Breast epithelium (tissue), 3 donors: Measurements from ENCODE around the gene WRNIP1.

Source experiments
- POLR2A ChIP-seq: fragments of 450-650 bp; IDR thresholded peaks from one replicate; pipeline ENCODE4 v1.6.1; 2016; ENCODE audit warnings: antibody characterized with exemption, mild to moderate bottlenecking, moderate library complexity
- POLR2AphosphoS5 ChIP-seq, 3 donors: sonication (generic); formaldehyde crosslinking; IDR thresholded peaks; one replicate each; pipeline ENCODE4 v1.6.1; 2017; ENCODE audit warnings: antibody characterized with exemption in 3 of 3
- TF ChIP-seq, protein P1 (sequence below), 3 donors: fragments of 450-650 bp; IDR thresholded peaks; one replicate each; pipeline ENCODE4 v1.5.1; 2016 to 2017; ENCODE audit warnings: antibody characterized with exemption in 3 of 3, mild to moderate bottlenecking in 3 of 3, moderate library complexity in 3 of 3

DNA sequence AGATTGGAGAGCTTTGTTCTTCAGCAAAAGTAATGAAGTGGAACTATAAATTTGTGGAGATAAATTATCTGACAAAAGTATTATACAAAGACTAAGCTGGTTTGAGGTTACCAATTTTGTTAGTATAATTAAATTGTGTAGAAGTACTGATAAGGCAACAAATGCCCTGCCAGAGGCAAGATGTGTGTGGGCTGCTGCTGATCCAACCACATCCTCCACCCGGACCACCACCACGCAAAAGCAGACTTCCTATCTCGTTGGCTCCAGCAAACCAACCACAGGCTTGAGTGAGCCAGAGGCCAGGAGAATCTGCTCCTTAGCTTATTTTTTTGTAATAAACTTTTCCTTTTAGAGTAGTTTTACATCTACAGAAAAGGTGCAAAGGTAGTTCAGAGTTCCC, 13.3 kb upstream of the WRNIP1 start:
- TF ChIP-seq POLR2A (no peak), POLR2AphosphoS5 (IDR thresholded peaks at IDR 0.05) (no peak)
- TF ChIP-seq, protein P1, sequence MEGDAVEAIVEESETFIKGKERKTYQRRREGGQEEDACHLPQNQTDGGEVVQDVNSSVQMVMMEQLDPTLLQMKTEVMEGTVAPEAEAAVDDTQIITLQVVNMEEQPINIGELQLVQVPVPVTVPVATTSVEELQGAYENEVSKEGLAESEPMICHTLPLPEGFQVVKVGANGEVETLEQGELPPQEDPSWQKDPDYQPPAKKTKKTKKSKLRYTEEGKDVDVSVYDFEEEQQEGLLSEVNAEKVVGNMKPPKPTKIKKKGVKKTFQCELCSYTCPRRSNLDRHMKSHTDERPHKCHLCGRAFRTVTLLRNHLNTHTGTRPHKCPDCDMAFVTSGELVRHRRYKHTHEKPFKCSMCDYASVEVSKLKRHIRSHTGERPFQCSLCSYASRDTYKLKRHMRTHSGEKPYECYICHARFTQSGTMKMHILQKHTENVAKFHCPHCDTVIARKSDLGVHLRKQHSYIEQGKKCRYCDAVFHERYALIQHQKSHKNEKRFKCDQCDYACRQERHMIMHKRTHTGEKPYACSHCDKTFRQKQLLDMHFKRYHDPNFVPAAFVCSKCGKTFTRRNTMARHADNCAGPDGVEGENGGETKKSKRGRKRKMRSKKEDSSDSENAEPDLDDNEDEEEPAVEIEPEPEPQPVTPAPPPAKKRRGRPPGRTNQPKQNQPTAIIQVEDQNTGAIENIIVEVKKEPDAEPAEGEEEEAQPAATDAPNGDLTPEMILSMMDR (IDR thresholded peaks at IDR 0.05) = no peak
